SH-SY5Y (cell line): ENCODE results near the gene SMIM28.

Source experiments
- GATA2 ChIP-seq: IDR thresholded peaks from 2 replicates; pipeline ENCODE4 v1.6.1; 2011; ENCODE audit warnings: mild to moderate bottlenecking, low read depth, low read length
- GATA3 ChIP-seq: IDR thresholded peaks from 2 replicates; pipeline ENCODE4 v1.6.1; 2011; ENCODE audit warnings: low read depth, mild to moderate bottlenecking, low read length, moderate library complexity

The SMIM28 gene

DNA sequence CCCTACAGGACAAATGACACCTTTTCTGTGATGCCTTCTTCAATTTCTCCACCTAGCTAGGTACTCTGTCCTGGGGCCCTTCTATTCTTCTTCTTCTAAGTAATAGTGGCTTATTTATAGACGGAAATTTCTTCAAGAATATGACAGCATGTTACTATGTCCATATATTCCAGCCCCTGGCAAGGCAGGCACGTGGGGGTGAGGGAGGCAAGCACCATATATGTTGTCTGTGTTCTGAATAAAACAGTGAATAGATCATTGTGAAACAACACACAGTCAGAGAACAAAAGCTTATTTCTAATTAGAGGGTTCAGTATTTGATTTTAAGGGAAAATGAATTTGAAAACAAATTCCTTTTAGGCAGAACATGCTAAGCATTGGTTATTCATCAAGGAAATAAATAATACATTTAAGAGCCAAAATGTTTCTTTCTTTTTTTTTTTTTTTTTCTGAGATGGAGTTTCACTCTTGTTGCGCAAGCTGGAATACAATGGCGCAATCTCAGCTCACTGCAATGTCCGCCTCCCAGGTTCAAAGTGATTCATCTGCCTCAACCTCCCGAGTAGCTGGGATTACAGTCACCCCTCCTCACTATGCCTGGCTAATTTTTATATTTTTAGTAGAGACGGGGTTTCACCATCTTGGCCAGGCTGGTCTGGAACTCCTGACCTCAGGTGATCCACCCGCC lies 32.5 kb downstream of the SMIM28 start:
- no peak for TF ChIP-seq GATA2
- TF ChIP-seq GATA3: no peak

DNA sequence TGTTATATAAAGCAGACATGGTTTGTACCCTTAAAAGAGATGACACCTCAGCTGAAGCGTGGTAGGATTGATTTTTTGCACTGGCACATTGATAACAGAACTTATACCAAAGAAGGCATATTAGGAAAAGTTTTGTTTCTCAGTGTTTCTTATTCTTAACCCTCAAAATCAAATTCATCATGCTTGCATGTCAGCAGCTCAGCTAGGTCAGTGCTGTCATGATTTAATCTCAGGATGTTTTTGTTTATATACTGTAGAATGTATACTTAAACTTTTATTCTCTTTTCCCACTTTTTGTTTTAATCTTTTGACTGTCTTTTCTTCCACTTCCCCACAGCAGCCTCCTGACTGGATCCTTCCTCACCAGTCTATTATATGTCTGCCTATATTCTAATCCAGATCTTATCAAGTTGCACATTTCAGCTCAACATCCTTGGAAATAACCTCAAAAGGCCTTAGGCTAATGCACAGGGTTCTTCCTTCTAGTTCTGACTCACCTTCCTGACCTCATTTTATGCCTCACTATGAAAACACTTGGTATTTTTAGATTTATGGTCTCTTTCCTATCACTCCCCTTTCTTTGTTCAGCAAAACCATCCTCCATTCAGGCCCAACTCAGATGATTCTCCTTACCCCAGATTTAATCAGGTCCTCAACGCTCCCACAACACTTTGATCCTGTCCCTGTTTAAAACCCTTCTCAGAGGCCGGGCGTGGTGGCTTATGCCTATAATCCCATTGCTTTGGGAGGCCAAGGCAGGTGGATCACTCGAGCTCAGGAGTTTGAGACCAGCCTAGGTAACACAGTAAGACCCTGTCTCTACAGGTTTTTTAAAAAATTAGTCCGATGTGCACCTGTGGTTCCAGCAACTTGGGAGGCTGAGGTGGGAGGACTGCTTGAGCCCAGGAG lies 33.5 kb downstream of the SMIM28 start:
- TF ChIP-seq GATA3: no peak
- no peak for TF ChIP-seq GATA2

DNA sequence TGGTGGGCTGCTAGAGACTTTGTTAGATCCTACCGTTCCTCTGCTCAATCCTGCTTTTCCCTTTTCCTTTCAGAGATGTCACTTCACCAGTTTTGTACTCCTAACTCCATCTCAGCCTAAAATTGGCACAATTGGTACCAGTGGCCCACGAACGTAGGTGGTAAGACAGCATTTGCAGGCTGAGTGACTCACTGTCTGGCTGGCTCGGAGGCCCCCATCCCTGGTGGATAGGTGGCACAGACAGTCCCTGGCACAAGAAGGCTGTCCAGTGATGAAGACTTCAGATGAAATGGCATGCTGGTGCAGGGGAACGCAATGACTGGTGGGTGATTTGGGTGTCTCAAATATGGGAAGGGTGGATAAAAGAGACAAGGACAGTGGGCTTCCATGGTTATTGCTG lies 37.4 kb downstream of the SMIM28 start:
- no peak for TF ChIP-seq GATA2
- no peak for TF ChIP-seq GATA3

DNA sequence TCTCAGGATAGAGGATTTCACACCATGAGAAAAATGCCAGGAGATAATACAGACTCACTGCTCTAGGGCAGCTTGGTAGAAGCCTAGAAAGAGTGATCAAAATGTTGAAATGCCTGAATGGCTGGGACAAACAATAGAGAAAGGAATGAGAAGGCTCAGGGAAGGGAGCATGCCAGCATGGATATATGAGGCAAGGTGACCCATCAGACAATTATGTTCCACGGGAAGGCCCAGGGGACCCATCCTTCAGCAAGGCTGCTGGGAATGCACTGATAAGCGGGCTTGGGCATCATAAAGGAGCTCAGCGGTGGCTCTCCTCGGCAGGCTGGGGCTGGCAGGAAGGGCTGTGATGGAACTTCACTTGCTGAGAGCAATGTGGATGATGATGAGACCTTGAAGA lies 38.5 kb downstream of the SMIM28 start:
- TF ChIP-seq GATA3 (no peak), GATA2 (no peak)

DNA sequence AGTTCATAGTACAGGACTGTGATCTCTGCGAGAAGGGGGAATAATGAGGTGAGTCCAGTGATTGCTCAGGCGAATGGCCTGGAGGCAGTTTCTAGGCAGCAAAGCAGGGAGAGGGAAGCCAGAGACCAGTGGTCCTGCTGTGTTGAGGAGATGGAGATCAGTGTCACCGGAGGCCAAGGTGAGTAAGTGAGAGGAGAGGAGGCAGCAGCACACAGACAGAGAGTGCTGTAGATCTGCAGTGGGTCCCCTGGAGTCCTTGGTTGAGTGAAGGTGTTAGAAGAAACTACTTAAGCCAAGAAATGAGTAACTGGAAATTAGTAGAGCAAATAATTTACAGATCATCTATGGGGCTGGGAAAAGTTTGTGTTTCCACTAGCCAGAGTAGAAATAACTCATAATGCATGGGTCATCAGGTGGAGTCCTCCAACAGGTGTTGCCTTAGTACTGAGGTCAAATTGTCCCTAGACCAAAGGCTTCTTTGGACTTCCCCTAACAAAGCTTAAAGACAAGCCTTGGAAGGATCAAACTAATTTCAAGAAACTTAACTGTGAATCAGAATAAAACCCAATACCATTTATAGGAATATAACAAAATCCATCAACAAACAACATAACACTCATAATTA lies 39.9 kb downstream of the SMIM28 start:
- TF ChIP-seq GATA3 (no peak), GATA2 (no peak)

DNA sequence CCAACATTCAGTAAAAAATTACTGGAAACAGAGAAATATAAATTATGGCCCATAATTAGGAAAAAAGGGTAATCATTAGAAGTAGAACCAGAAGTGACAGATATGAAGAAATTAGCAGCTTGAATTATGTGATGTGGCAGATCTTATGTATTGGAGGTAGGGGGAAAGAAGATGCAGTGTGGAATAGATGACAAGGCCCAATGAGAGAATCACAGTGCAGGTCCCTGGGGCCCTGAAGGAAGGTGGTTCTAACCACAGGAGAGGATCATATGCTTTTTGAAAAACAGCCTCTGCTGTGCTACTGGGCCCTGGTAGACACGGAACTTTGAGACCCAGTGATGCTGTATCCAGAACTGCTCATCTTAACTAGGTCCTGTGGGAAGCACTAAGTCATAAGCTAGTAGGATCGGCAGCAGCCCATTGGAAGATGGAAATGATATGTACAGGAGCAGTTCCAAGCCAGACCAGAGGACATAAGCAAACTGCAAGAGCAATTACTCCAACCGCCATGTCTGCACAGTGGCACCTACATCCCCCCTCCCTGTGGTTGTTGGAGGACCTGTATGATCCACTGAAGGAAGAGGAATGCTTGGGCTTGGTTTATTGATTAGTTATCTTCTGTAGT lies 40.5 kb downstream of the SMIM28 start:
- TF ChIP-seq GATA2 (no peak), GATA3 (no peak)

DNA sequence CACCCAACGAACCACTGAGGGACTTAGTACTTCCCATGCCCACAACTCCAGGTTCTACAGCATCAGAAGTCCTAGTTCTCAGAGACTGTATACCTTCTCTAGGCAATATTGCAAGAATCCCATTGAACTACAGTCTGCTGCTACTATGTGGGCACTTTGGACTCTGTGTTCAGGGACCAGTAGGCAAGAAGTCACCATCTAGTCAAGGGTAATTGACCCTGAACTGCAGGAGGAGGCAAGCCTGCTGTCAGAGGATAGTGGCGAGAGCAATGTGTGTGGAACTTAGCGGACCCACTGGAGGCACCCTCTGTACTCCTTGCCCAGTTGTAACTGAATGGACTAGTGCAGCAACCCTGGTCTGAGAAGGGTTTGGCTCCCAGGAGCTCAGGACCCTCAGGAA lies 42.1 kb downstream of the SMIM28 start:
- TF ChIP-seq GATA2 (no peak), GATA3 (no peak)

DNA sequence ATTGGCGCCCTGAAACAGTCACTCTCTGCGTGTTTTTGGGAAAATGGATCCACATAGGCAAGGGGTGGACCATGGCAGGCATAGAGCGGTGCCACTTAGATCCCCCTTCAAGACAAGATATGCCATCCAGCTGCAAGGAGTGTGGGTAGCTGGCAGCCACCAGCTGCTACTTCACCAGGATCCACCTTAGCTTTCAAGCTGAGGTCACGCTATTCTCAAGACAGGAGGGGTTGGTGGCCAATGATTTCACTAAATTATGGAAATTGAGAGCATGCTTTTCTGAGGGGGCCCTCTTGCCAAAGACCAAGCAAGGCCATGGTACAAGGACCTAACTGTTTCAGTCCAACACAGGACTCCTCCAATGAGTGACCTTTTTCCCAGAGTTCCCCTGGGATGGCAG lies 42.7 kb downstream of the SMIM28 start:
- TF ChIP-seq GATA3: no peak
- TF ChIP-seq GATA2: no peak

DNA sequence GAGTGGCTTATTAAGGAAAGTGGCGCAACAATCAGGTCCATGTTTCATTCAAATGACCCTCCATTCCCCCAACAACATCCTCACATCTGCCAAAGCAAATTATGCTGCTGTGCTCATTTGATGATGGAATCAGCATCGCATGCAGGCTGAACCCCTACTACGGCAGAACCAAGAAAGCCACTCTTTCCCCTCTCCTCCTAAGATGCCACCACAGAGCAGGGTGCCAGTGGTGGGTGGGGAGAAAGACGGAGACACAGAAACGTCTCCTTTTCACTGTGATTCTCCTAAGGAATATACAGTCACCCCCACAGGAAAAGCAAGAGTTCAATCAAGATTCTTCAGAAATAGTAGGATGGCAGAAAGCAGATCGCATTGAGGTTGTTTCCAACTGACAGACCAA lies 43.4 kb downstream of the SMIM28 start:
- TF ChIP-seq GATA3: no peak
- no peak for TF ChIP-seq GATA2

DNA sequence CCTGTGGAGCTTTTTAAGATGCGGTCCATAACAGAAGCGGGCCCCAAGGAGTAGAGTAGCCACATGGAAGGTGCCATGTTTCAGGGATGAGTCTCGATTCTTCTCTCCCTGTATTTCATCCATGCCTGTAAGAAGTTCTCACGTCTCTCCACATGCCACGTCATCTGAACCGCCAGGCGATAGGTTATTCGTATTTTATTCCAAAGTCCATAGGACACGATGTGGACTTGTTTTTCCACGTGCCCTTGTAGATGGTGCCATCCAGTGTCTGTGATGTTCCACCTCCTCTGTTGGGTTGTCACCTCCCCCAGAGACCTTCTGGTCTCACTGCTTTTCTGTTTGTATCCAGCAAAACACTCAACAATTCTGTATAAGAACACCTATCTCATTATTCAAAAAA lies 43.9 kb downstream of the SMIM28 start:
- TF ChIP-seq GATA2: no peak
- no peak for TF ChIP-seq GATA3

DNA sequence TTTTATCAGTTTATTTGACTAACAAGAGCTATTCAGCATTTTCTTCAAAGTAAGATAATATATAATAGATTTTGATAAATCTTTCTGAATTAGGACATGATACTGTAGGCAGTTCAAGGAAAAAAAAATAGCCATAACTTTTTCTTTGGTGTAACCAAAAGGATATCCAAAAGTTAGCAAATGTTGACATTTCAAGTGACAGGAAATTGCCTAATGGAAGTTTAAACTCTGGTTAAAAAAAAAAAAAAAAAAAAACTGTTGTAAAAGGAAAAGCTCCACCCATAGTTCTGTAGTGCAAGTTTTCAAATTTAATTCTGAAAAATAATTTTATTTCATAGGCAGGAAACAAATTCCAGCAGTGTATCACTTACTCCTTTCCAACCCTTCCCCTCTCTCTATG lies 45.2 kb downstream of the SMIM28 start:
- no peak for TF ChIP-seq GATA2
- no peak for TF ChIP-seq GATA3

DNA sequence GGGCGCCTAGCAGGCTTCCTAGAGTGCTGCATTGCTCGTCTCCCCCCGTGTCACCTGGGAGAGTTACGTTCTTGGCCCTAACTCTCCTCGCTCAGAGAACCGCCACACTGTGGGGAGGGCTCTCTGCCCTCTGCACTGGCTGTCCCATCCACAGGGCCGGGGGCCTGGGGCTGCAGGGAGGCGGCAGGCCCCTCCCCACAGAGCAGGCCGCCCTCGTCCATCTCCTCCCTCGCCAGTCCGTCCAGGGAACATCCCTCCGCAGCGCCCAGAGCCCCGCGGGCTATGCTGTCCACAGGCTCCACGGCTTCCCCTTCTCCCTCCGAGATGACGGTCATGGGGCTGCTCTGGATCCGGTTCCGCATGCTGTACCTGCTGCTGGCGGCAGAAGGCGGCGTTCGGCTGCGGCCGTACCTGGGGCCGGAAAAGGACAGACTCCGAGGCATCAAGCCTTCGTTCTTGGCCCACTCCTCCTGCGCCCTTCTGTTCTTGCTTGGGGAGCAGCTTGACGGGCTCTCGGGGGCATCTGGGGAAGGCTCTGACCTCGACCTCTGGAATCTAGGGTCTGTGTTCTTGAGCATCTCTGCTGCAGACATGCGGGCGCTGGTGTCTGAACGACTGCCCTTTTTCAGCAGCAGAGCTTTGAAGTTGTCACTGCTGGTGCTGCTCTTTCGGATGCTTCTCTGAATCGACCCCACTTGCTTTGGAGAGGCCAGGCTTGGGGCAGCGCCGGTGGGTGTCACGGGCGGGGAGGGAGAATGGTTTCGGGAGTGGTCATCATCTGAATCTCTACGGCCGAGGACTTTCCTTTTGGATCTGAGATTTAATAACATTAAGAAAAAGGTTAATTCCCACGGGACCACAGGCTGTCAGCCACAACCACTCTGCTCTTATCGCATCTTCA lies 46.5 kb downstream of the SMIM28 start:
- no peak for TF ChIP-seq GATA3
- TF ChIP-seq GATA2: no peak

DNA sequence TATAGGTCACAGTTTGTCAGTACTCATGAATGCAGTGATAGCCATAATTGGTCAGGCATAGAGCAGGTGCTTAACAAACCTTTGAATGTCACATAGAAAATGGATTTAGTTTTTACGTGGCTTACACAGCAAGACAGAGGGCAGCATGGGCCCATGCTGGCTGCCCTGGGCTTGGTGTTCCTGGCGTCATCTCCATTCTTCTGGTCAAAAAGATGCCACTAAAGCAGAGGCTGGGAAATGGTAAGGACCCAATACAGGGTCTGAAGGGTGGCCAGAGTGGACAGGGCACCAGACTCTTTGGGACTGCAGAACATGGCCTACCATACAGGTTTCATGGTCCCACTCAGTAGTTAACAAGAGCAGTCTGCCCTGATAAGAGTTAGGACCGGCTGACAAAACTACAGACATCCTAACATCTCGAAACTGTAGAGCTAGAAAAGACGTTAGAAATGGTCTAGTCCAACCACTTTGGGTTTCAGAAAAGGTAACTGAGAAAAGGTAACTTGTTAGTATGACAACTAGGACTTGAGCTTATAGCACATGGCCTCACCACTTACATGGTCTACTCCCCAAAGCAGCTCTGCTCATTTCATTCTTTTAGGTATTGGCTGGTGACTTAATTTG lies 48.9 kb downstream of the SMIM28 start:
- no peak for TF ChIP-seq GATA3
- no peak for TF ChIP-seq GATA2
